Measurements from ENCODE around the gene SAMHD1. TPM values are rescaled to one million over a fixed set of nuclear protein-coding genes. Genes with fewer than 3 reads are reported as not detected.
A peak's percentile ranks its signal among the peaks of the same experiment; 100 is the strongest.

The SAMHD1 gene
- total and polyA plus RNA-seq, 2 of the 13 experiments (the other 11 are each of a cell fraction or from before 2014, with no cell fraction given), result 16.9 to 43.5 TPM

DNA sequence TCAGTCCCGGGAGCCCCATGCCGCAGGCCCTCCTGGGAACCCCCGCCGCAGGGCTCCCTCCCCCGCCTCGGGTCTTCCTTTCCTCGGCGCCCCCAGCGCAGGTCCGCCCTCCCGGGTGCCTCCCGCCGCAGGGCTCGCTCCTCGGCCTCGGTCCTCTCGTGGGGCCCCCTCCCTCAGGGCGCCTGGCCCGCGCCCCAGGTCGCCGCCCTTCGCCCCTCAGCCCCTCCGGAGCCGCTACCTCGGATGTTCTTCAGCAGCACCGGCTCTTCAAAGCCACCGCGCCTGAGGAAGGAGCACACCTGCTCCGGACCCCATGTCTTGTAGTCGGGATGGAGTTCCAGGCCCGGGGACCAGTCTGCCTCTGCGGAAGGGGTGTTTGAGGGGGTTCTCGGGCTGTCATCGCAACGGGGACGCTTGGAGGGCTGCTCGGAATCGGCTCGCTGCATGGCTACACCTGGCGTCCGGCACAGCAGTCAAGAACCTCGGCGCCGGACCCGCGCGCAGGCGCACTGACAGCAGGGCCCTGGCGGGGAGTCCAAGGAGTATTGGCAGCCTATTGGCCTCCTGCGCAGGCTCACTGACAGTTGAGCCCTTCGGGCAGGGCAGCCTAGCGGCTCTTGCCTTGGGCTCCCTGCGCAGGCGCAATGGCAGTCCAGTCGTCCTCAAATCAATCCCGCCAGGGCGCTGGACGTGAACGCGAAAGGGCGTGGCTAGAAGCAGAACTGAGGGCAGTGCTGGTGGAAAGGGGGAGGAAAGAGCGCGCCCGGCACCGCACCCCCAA is at the start of gene SAMHD1 (continued):
- TF ChIP-seq, protein P1, sequence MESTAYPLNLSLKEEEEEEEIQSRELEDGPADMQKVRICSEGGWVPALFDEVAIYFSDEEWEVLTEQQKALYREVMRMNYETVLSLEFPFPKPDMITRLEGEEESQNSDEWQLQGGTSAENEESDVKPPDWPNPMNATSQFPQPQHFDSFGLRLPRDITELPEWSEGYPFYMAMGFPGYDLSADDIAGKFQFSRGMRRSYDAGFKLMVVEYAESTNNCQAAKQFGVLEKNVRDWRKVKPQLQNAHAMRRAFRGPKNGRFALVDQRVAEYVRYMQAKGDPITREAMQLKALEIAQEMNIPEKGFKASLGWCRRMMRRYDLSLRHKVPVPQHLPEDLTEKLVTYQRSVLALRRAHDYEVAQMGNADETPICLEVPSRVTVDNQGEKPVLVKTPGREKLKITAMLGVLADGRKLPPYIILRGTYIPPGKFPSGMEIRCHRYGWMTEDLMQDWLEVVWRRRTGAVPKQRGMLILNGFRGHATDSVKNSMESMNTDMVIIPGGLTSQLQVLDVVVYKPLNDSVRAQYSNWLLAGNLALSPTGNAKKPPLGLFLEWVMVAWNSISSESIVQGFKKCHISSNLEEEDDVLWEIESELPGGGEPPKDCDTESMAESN (CRISPR knock-in tag; conservative IDR thresholded peaks at IDR 0.05), result peak; percentile 35; the same call in 1 of the 2 replicates
- TF ChIP-seq SNAI1 (CRISPR knock-in tag; IDR thresholded peaks at IDR 0.05; ENCODE audit: borderline replicate concordance) (no peak; the same call in 1 of the 2 replicates), NFIC (IDR thresholded peaks at IDR 0.05; ENCODE audit: low read length) (no peak), ZFAT (CRISPR knock-in tag; conservative IDR thresholded peaks at IDR 0.05) (no peak), PHF8 (CRISPR knock-in tag; IDR thresholded peaks at IDR 0.05) (peak; percentile 95), NR3C1 (CRISPR knock-in tag; IDR thresholded peaks at IDR 0.05) (no peak), HNF4A (CRISPR knock-in tag; IDR thresholded peaks at IDR 0.05) (peak; percentile 26), SYNCRIP (IDR thresholded peaks at IDR 0.05; ENCODE audit: insufficient read depth, low read depth, low read length) (no peak), TFAP4 (IDR thresholded peaks at IDR 0.05; ENCODE audit: borderline replicate concordance, low read depth) (peak; percentile 61; the same call in 1 of the 2 replicates), ZNF749 (CRISPR knock-in tag; IDR thresholded peaks at IDR 0.05; ENCODE audit: borderline replicate concordance) (no peak; the same call in 1 of the 2 replicates), BATF2 (CRISPR knock-in tag; IDR thresholded peaks at IDR 0.05) (peak; percentile 74; the same call in 1 of the 2 replicates), ZBTB1 (CRISPR knock-in tag; IDR thresholded peaks at IDR 0.05; ENCODE audit: borderline replicate concordance) (no peak), EED (CRISPR knock-in tag; IDR thresholded peaks at IDR 0.05) (no peak), ZNF12 (CRISPR knock-in tag; IDR thresholded peaks at IDR 0.05) (no peak; the same call in 1 of the 2 replicates), IKZF4 (CRISPR knock-in tag; IDR thresholded peaks at IDR 0.05; ENCODE audit: borderline replicate concordance, low read depth, not compliant biosample characterization) (peak; percentile 78), BORCS8-MEF2B (CRISPR knock-in tag; IDR thresholded peaks at IDR 0.05) (peak; percentile 84), NFIB (CRISPR knock-in tag; IDR thresholded peaks at IDR 0.05; ENCODE audit: borderline replicate concordance) (no peak)
- TF ChIP-seq, protein P2, sequence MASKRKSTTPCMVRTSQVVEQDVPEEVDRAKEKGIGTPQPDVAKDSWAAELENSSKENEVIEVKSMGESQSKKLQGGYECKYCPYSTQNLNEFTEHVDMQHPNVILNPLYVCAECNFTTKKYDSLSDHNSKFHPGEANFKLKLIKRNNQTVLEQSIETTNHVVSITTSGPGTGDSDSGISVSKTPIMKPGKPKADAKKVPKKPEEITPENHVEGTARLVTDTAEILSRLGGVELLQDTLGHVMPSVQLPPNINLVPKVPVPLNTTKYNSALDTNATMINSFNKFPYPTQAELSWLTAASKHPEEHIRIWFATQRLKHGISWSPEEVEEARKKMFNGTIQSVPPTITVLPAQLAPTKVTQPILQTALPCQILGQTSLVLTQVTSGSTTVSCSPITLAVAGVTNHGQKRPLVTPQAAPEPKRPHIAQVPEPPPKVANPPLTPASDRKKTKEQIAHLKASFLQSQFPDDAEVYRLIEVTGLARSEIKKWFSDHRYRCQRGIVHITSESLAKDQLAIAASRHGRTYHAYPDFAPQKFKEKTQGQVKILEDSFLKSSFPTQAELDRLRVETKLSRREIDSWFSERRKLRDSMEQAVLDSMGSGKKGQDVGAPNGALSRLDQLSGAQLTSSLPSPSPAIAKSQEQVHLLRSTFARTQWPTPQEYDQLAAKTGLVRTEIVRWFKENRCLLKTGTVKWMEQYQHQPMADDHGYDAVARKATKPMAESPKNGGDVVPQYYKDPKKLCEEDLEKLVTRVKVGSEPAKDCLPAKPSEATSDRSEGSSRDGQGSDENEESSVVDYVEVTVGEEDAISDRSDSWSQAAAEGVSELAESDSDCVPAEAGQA (IDR thresholded peaks at IDR 0.05; ENCODE audit: low read depth), result no peak; the same call in 1 of the 2 replicates
- TF ChIP-seq, protein P2 (CRISPR knock-in tag; IDR thresholded peaks at IDR 0.05; ENCODE audit: borderline replicate concordance), result no peak; the same call in 1 of the 2 replicates
